Muscle of arm (tissue), 14 donors: ENCODE measurements around the gene ARRB1. TPM values are rescaled to one million over a fixed set of nuclear protein-coding genes. Genes with fewer than 3 reads are reported as not detected.
A peak's percentile ranks its signal among the peaks of the same experiment; 100 is the strongest.
"Not testable (repeated sequence)": the region's sequence is repeated elsewhere in the genome, so short reads cannot be mapped to it uniquely, and the experiment has no call there.

ENCODE experiments used
- DNase-seq: peaks from one replicate; pipeline ENCODE4 v3.0.0-alpha.2; 2013
- long read RNA-seq, 11 donors: transcript quantifications; one replicate each; lab custom pipeline, GENCODE V29; 2026
- polyA plus RNA-seq, 12 donors: library from polyadenylated mRNA; unstranded; fragments of 120-200 nt; gene quantifications; one replicate each; pipeline ENCODE4 v1.2.1, GENCODE V29; 2013; ENCODE audit not compliant: insufficient read length in 12 of 12

The ARRB1 gene
- polyA plus RNA-seq = 10 to 100 TPM in 11 of 12 donors, not detected in 1; 13.6 to 27.2 (median 18.7) TPM
- long read RNA-seq, donor 1, partial matches to known transcripts = 7 of 12 reads
- long read RNA-seq, donor 1, other reads (novel, unspliced or antisense) = 0 of 12 reads
- long read RNA-seq, donor 2, partial matches to known transcripts = 0 of 2 reads
- long read RNA-seq, donor 2, other reads (novel, unspliced or antisense) = 0 of 2 reads
- long read RNA-seq, donor 3, partial matches to known transcripts = 0 of 3 reads
- long read RNA-seq, donor 3, other reads (novel, unspliced or antisense) = 0 of 3 reads
- long read RNA-seq, donor 4, partial matches to known transcripts = 0 of 1 reads
- long read RNA-seq, donor 4, other reads (novel, unspliced or antisense) = 0 of 1 reads
- long read RNA-seq, donor 5 = 0 reads
- long read RNA-seq, donor 6, partial matches to known transcripts = 0 of 4 reads
- long read RNA-seq, donor 6, other reads (novel, unspliced or antisense) = 0 of 4 reads
- long read RNA-seq, donor 7, partial matches to known transcripts = 0 of 1 reads
- long read RNA-seq, donor 7, other reads (novel, unspliced or antisense) = 0 of 1 reads
- long read RNA-seq, donor 8, partial matches to known transcripts = 4,185 of 4,532 reads
- long read RNA-seq, donor 8, other reads (novel, unspliced or antisense) = 345 of 4,532 reads
- long read RNA-seq, donor 9 = 0 reads
- long read RNA-seq, donor 10, partial matches to known transcripts = 3,832 of 4,049 reads
- long read RNA-seq, donor 10, other reads (novel, unspliced or antisense) = 214 of 4,049 reads
- long read RNA-seq, donor 11, transcript ARRB1-201 (15 exons, 1,895 nt) = major isoform, 5 of 4,485 reads
- long read RNA-seq, donor 11, partial matches to known transcripts = 4,075 of 4,485 reads
- long read RNA-seq, donor 11, other reads (novel, unspliced or antisense) = 404 of 4,485 reads

DNA sequence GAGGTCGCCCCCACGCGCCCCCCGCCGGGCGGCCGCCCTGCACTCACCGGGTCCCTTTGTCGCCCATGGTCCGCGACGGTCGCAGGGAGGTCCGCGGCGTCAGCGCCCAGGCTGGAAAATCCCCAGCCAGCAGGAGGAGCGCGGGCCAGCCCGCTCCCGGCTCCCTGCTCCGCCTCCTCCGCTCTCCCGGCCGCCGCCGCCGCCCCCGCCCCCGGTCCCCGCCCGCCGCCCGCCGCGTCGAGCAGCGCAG lies at the start of gene ARRB1:
Gene ARRB1 (minus strand): TSS at position 121 of the 250 bp plus-strand sequence. CDS start 54 bp downstream, at position 67.
- DNase-seq = no peak

DNA sequence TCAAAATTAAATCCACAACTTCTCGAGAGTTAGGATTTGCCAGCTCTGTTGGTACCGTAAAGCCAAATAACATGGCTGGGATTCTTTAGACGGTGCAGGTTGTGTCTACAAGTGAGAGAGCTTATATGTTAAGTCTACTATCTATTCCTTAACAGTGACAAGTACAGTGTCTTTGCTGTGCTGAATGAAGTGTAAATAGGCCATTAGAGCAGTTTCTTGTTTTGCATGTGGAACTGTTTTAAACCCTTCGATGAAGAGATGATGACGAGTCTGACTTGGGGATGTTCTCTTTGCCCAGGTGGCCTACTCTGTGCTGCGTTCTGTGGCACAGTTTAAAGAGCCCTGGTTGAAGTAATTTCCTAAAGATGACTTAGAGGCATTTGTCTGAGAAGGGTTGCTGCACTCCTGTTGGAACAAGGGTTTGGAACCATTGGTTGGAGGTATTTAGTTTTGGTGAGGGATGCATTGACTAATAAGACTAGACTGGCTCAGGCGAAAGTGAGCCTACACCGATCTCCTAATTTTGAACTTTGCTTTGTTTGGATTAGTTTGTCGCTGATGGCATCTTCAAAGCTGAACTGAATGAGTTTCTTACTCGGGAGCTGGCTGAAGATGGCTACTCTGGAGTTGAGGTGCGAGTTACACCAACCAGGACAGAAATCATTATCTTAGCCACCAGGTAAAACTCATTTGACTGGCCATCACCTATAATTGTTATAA lies 48.8 kb upstream of the ARRB1 start:
- DNase-seq = no peak

DNA sequence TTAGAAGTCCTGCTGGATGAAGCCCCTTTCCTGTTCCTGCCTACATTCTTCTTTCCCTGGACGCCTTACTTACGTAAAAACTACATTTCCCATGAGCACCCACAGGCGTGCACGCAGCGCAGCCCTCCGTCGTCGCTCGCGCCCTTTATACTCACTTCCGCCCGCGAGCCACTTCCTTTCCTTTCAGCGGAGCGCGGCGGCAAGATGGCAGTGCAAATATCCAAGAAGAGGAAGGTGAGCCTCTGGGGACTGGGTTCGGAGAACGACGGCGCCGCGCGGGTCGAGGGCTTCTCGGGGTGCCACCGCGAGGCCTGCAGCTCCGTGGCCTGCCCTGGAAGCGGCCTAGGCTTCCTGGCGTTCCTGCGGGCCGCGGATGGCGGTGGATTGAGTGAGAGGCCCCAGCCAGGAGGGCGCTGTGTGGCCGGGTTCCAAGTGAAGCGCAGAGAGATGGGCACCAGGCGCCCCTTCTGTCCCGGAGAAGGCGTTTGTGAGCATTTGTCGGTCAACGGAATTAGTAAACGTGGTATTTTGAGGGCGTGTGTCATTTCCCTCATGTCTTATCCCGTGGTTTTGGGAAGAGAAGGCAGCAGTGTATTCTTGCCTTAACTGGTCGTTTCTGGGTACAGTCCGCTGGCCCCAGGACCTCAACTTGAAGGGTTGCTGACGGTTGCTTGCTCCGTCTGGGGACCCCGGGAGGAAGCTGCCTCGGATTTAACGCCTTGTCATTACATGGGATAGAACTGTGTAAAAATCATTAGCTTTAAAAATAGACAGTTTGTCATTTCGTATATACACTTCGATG lies 48.1 kb upstream of the ARRB1 start, which contains the start of gene RPS3:
Gene RPS3 (plus strand): TSS at position 175 of the 802 bp plus-strand sequence. CDS start 30 bp downstream, at position 205.
- DNase-seq = peak; percentile 94

DNA sequence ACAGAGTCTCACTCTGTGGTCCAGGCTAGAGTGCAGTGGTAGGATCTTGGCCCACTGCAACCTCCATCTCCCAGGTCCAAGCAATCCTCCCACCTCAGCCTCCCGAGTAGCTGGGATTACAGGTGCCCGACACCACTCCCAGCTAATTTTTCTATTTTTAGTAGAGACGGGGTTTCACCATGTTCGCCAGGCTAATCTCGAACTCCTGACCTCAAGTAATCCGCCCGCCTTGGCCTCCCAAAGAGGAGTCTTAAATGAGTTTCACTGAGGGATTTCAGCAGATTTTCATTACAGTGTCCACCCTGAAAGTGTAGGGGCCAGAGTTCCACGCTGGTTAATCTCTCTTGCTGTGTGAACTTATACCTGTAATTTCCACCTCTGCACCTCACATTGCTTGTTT lies 47.4 kb upstream of the ARRB1 start:
- no peak for DNase-seq

DNA sequence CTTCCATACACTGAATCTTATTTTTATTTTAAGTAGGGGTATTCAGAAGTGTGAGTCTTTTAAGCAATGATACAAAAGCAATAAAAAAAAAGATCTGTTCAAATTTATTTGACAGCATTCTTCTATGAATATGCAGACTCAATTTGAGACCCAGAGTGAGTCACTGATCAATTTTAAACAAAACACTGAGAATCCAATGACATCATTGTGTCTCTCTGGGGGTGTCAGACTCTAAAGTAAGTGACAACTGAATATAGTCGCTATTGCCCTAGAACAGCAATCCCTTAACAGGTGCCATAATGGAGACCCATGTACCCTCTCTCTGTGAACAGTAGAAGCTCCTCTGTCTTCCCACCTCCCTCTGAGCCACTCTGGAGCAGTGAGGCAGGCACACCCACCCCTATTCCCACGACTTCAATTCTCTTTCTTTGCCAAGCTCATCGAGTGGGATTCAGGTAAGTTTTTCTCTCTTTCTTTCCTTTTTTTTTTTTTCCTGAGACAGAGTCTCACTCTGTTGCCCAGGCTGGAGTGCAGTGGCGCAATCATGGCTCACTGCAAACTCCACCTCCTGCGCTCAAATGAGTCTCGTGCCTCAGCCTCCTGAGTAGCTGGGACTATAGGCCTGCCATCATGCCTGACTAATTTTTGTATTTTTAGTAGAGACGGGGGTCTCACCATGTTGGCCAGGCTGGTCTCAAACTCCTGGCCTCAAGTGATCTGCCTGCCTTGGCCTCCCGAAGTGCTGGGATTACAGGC lies 42.8 kb upstream of the ARRB1 start:
- no peak for DNase-seq

DNA sequence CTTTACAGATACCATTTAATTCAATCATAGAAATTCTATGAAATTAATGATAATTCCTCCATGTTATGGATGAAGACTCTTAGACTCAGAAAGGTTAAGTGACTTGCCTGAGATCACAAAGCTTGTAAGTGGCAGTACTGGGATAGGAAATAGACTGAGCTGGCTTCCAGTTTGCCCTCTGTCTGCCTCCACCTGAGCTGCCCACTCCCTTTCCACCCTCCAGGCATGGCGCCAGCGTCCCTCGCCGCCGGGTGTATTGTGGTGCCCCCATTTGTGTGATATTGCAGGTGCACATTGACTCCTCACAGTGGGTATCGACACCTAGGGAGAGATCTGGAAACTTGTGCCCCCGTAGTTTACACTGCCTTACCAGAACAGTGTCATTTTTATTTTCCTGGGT lies 38.5 kb upstream of the ARRB1 start:
- DNase-seq = no peak

DNA sequence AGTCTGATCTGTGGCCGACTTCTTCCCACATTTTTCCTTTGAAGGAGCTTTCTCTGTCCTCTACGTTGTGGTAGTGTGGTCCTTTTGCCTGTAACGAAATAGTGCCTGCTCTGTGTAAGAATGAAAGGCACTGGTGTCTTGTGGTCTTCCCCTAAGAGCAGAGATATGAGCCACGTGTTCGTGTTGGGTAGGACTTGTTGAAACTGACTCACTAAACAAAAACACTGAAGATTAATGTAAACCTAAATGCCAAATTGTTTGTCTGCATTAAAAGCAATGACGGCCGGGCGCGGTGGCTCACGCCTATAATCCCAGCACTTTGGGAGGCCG lies 37.8 kb upstream of the ARRB1 start:
- no peak for DNase-seq

DNA sequence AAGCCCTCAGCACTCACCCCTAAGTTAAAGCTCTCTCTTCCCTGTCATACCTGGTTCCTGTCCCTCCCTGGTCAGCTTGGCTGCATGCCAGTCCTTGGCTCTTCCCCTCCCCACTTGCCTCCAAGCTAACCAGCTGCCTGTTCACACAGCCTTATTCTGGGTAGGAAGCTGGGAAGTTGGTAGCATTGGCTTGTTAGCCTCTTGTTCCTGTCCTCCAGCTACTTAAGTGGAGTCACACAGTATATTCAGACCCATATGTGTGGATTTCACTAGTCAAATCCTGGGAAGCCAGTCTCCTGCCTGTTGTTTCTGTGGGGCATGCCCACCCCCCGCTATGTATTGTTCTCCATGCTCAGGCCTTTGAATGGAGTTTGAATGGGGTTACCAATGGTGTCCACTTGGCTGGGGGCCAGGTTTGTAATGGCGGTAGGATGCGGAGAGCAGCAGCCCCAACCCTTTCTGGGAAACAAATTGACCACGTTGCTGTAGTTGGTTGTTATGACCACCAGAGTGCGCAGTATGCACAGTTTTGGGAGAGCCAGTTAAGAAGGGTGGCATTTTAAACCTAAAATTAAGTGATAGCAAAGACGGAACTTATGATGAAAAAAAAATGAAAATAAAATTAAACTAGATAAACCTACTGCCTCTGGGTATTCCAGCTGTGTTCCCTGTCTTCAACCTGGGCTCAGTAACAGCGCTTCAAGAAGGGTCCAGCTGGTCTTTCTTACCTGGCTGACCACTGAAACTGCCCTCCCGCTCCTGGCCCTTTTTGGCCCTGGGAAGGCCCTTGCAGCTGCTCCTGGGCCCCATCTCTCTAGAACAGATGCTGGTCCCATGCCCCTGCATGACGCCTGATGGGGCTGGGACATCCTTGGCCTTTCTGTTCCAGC lies 37.2 kb upstream of the ARRB1 start:
- peak; percentile 70 for DNase-seq

DNA sequence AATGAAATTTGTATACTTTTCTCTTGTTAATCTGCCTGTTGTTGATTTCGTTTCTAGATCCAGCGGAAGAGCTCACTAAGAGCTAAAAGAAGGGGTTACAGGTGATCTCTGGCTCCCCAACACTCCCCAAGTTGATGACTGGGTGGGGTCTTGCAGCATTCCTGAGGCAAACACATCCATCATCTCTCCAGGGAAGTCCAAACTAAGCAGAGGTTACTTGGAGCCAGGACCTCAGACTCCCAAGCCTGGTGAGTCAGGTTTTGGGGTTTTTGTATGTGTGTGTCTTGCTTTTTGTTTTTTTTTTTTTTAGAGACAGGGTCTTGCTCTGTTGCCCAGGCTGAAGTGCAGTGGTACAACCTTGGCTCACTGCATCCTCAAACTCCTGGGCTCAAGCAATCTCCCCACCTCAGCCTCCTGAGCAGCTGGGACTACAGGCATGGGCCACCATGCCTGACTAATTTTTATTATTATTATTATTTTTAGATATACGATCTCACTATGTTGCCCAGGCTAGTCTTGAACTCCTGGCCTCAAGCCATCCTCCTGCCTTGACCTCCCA lies 36.4 kb upstream of the ARRB1 start:
- DNase-seq = no peak

DNA sequence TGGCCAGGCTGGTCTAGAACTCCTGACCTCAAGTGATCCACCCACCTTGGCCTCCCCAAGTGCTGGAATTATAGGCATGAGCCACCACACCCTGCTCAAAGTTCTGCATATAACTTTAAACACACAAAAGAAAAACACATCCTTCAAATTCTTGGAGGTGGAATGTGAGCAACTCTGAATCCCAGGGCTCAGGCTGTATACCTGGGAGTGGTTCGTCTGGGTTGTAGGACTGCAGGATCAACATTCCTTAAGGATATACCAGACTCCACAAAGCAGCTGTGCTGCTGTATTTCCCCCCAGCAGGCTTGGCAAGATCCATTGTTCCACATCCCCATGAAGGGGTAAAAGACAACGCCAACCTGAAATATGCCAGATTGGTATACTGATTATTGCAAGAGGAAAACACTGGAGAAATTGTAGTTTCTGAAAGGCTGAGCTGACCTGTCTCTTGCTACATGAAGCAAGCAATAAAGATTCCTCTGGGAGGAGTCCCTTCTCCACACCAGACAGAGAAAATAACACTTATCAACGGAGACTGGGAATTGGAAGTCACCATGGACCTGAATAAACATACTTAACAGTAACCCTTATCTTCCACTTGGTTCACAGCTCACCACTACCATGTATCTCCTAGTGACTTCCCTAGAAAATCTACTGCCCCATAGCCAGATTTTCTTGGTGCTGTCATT lies 35.6 kb upstream of the ARRB1 start:
- DNase-seq = no peak

DNA sequence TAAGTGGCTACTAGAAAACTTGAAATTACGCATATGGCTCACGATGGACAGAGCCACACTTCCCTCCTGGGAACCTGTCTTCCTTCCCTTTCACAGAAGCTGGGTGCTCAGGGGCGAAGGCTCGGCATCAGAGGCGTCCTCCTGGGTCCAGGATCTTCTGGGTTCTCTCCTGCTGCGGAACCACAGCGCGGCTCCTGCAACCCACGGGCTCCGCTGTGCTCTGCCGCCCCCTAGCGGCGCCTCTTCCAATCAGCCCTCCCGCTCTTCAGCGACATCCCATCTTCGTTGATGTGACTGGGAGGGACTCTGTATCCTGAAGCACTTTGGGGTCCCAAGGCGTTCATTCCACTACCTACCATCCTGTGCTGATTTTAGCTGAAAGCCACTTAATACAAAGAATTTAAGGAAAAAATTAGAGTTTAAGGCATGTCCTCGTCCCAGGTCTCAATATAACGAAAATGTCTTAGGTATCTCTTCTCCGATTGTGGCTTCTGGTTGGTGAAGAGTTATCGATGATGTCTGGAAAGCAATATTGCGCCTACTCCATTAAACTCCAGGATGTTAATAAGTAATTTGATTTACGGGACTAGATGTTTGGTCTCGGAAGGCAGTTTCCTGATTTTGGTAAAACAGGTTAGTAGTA lies 33.1 kb upstream of the ARRB1 start:
- peak; percentile 78 for DNase-seq

DNA sequence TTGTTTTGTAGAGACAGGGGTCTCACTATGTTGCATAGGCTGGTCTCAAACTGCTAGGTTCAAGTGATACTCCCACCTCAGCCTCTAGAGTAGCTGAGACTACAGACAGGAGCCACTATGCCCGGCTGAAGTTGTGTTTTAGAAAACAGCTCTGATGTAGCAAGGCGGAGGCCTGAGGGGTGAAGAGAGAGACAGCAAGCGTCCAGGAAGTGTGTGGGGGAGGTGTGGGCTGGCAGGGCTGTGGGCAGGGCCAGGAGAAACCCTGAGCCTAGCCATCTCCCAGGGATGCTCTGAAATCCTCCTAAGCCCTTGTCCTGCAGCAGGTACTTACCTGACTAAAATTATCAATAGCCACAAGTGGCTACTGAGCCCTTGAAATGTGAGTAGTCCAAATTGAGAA lies 31.8 kb upstream of the ARRB1 start:
- DNase-seq = no peak

DNA sequence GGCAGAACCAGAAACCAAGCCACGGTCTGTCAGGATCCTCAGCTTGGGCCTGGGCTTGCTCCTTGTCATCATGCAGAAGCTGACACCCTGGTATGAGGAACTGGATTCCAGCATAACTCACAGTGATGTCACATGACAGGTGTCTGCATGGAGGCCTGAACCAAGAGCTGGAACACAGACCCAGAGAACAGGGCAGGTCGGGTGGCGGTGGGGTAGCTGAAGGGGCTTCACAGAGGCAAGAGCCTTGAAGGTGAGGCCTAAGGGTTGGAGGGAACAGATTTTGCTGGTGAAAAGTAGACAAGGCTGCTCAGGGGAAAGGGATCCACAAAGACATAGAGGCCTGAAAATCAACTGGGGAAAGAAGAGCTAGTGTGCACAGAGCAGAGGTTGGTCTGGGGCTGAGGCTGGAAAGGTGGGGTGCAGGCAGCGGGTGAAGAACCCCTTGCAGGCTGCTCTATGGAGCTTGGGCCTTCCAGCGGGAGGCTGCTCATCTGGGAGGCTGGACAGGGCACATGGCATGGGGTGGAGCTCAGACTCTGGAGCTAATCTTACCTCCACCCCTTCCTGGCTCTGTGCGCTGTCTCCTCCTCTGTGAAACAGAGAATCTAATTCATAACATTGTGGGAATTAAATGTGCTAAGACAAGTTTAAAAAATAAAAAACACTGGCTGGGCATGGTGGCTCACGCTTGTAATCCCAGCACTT lies 29.4 kb upstream of the ARRB1 start:
- no peak for DNase-seq

DNA sequence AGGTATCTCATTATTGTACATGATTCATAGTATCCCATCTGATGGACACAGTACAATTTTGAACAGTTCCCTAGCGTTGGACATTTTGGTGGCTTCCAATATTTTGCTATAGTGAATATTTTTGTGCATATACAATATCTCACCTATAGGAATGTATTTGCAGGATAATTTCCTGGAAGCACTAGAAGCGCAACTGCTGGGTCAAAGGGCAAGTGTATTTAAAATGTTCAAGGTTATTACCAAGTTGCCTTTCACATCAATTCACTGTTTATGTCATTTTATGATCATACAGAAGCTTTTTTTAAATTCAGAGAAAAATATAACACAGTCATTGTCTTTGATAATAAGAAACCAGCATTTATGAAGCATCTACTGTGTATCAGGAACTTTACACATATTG lies 28.8 kb upstream of the ARRB1 start:
- no peak for DNase-seq

DNA sequence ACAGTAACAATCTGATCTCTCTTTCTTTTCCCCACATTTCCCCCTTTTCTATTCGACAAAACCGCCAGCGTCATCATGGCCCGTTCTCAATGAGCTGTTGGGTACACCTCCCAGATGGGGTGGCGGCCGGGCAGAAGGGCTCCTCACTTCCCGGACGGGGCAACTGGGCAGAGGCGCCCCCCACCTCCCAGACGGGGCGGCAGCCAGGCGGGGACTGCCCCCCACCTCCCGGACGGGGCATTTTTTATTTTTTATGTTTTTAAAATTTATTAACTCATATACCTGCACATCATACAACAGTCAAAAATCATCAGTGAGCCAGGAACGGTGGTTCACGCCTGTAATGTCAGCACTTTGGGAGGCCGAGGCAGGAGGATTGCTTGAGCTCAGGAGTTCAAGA lies 27.3 kb upstream of the ARRB1 start:
- DNase-seq = not testable (repeated sequence)

DNA sequence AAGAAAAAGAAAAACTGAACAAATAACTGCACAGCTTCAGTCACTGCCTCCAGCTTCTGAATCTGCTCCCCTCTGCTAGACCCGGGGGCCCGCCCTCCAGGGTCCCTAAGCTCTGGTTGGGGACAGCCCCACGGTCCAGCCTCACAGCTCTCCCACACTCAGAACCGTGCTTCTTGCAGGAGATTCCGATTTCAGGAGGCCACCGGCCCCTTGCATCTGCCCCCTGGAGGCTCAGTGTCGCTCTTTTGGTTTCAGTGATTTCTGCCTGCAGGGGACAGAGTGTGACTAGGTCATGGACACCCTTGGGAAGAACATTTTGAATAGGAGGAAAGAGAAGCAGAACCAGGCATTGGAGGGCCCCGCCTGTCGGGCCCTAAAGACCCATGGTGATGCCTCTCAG lies 24.7 kb upstream of the ARRB1 start:
- DNase-seq = no peak

DNA sequence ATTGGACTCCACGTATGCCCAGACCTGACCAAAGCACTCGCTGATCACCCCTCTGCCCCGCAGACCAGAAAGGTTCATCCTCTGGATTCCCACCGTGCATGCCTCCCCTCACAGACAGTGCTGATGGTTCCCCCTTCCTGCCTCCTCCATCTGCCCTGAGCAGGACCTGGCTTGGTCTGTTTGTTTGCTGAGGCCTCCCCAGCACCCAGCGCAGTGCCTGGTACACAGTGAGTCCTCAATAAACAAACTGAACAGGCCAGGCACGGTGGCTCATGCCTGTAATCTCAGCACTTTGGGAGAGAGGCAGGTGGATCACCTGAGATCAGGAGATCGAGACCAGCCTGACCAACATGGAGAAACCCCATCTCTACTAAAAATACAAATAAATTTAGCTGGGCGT lies 24.2 kb upstream of the ARRB1 start:
- DNase-seq = no peak

DNA sequence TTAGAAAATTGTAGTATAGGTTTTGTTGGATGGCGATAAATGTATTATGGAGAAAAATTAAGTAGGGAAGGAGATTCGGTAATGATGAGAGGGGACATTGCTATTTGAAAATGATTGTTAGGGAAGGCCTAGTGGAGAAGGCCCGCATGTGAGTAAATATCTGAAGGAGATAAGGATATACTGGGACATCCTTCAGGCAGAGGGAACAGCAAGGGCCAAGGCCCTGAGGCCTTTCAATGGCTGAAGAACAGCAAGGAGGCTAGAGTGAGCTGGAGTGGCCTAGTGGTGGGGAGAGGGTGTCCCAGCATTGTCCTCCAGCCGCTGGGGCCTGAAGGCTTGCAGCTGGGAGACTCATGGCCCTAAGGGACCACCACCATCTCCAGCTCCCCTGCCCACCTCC lies 23.2 kb upstream of the ARRB1 start:
- DNase-seq = no peak
